Colonic mucosa (tissue), 4 donors: ENCODE results near the gene OR10H3. TPM values are rescaled to one million over a fixed set of nuclear protein-coding genes. Genes with fewer than 3 reads are reported as not detected.

ENCODE experiments used
- DNase-seq: peaks from one replicate; pipeline ENCODE4 v3.0.0-alpha.2; 2020
- H3K27ac ChIP-seq: fragments of 200-600 bp; one replicate; pipeline ENCODE4 v1.8.0; 2021
- H3K27me3 ChIP-seq: fragments of 200-600 bp; one replicate; pipeline ENCODE4 v1.8.0; 2021
- H3K36me3 ChIP-seq: fragments of 200-600 bp; one replicate; pipeline ENCODE4 v1.8.0; 2021
- H3K4me1 ChIP-seq: fragments of 200-600 bp; one replicate; pipeline ENCODE4 v1.8.0; 2021; ENCODE audit warnings: mild to moderate bottlenecking
- H3K4me3 ChIP-seq: fragments of 200-600 bp; one replicate; pipeline ENCODE4 v1.8.0; 2021
- H3K9ac ChIP-seq, 2 donors: one replicate each; pipeline ENCODE4 v1.7.0; 2013; ENCODE audit warnings: control low read depth in 2 of 2, low read depth in 2 of 2, low read length in 2 of 2
- H3K9me3 ChIP-seq: fragments of 200-600 bp; one replicate; pipeline ENCODE4 v1.8.0; 2021
- CTCF ChIP-seq: fragments of 200-600 bp; IDR thresholded peaks from one replicate; pipeline ENCODE4 v1.8.0; 2022; ENCODE audit warnings: antibody characterized with exemption, mild to moderate bottlenecking
- intact Hi-C: fragments of 100-400 bp; cut with DNase I; formaldehyde crosslinking; loops from one replicate; pipeline ENCODE4 v1.14.1; 2022
- total RNA-seq, 2 donors: library from RNA; stranded (reverse); fragmentation: NEBNext Ultra II Directional in 1 of 2; extraction: Animal tissue kit (Norgen Biotek cat#: 25700) in 1 of 2; gene quantifications; one replicate each; pipeline ENCODE4 v1.2.1, GENCODE V29; 2021
- donor health status: healthy.
- donor health status: DM: no; HTN: no; CAD: no.
- donor health status: DM: no; HTN: no; CAD: no.

Gene OR10H3
- total RNA-seq, 2 donors from 2014 or later: not detected

GRCh38 chr19:15715642-15716041 is 22.1 kb upstream of the OR10H3 start:
- Histone ChIP-seq H3K9ac (no peak overlapping the region), H3K27me3 (no peaks in the 10 kb centered on the region), H3K4me3 (no peak overlapping the region), H3K36me3 (no peaks in the 10 kb centered on the region), H3K4me1 (no peaks in the 10 kb centered on the region), H3K9me3 (no peaks in the 10 kb centered on the region), H3K27ac (no peak overlapping the region)
- no peak for DNase-seq
- TF ChIP-seq CTCF: no peak
- intact Hi-C loops: no loop called here

- H3K27ac ChIP-seq: no peak overlapping the region
- TF ChIP-seq CTCF: no peak
- H3K27me3 ChIP-seq: peaks cover under 1% of the 10 kb centered on the region
- H3K9me3 ChIP-seq: no peaks in the 10 kb centered on the region
- no peak for DNase-seq
- H3K9ac ChIP-seq: no peak overlapping the region
- H3K36me3 ChIP-seq: no peaks in the 10 kb centered on the region
- H3K4me1 ChIP-seq: no peaks in the 10 kb centered on the region
- H3K4me3 ChIP-seq: no peak overlapping the region
- intact Hi-C loops: no loop called here
These were observed 20.0 kb upstream of the OR10H3 start for GRCh38 chr19:15717809-15718208.

- H3K36me3 ChIP-seq: no peaks in the 10 kb centered on the region
- TF ChIP-seq CTCF: no peak
- no peak overlapping the region for H3K27ac ChIP-seq
- intact Hi-C loops: no loop called here
- H3K9me3 ChIP-seq: no peaks in the 10 kb centered on the region
- no peaks in the 10 kb centered on the region for H3K4me1 ChIP-seq
- no peak overlapping the region for H3K4me3 ChIP-seq
- peaks cover 6% of the 10 kb centered on the region for H3K27me3 ChIP-seq
- H3K9ac ChIP-seq: no peak overlapping the region
- DNase-seq: no peak
These were observed 16.5 kb upstream of the OR10H3 start for GRCh38 chr19:15721268-15721667.

GRCh38 chr19:15722956-15723355 is 14.8 kb upstream of the OR10H3 start:
- peaks cover 6% of the 10 kb centered on the region for H3K27me3 ChIP-seq
- TF ChIP-seq CTCF: no peak
- no peaks in the 10 kb centered on the region for H3K9me3 ChIP-seq
- no peaks in the 10 kb centered on the region for H3K36me3 ChIP-seq
- H3K27ac ChIP-seq: no peak overlapping the region
- no peaks in the 10 kb centered on the region for H3K4me1 ChIP-seq
- DNase-seq: no peak
- intact Hi-C loops: no loop called here
- no peak overlapping the region for H3K4me3 ChIP-seq
- H3K9ac ChIP-seq: no peak overlapping the region

- H3K4me3 ChIP-seq: no peak within 1 kb of the TSS
- intact Hi-C loops: no loop called here
- H3K9me3 ChIP-seq: no peaks in the 10 kb centered on the region
- H3K27ac ChIP-seq: no peak within 1 kb of the TSS
- no peak within 1 kb of the TSS for H3K9ac ChIP-seq
- no peak for DNase-seq
- no peaks in the 10 kb centered on the region for H3K4me1 ChIP-seq
- no peaks in the 10 kb centered on the region for H3K36me3 ChIP-seq
- peaks cover 6% of the 10 kb centered on the region for H3K27me3 ChIP-seq
- TF ChIP-seq CTCF: no peak
These were observed 10.1 kb upstream of the OR10H3 start, which contains the start of gene OR10H2 for GRCh38 chr19:15727724-15728123. Gene OR10H2, plus strand, starts transcription at chr19:15728024. Its CDS starts 20 bp downstream, at chr19:15728044.

- no peak for TF ChIP-seq CTCF
- no peak overlapping the region for H3K4me3 ChIP-seq
- H3K27me3 ChIP-seq: no peaks in the 10 kb centered on the region
- DNase-seq: no peak
- no peaks in the 10 kb centered on the region for H3K36me3 ChIP-seq
- intact Hi-C loops: no loop called here
- H3K9me3 ChIP-seq: no peaks in the 10 kb centered on the region
- H3K9ac ChIP-seq: no peak overlapping the region
- no peak overlapping the region for H3K27ac ChIP-seq
- H3K4me1 ChIP-seq: no peaks in the 10 kb centered on the region
These were observed 7.2 kb upstream of the OR10H3 start for GRCh38 chr19:15730538-15730937.
